GM15510 (cell line): Measurements from ENCODE around the gene AARSD1.

Experiments used
- POLR2A ChIP-seq: IDR thresholded peaks from 3 replicates; pipeline ENCODE4 v1.6.1; 2011; ENCODE audit warnings: borderline replicate concordance; ENCODE audit not compliant: insufficient read length; ENCODE audit errors: extremely low read depth

AARSD1 gene

DNA sequence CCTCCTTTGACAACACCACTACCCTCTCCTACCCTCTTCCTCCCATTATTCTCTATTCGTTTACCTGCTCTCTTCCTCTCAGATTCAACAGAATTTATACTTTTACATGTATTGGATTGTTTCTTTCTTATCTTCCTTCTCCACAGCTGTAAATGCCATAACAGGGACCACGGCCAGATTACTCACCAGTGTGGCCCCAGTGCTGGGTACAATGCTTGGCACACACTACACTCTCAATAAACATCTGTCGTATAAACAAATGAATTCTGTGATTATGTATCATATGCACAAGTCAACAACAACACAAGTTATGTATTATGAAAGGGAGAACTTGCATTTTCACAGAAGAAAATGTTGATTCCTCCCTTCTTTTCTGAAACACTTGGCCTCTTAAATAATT is 20.0 kb downstream of the AARSD1 start:
- TF ChIP-seq POLR2A, result no peak

DNA sequence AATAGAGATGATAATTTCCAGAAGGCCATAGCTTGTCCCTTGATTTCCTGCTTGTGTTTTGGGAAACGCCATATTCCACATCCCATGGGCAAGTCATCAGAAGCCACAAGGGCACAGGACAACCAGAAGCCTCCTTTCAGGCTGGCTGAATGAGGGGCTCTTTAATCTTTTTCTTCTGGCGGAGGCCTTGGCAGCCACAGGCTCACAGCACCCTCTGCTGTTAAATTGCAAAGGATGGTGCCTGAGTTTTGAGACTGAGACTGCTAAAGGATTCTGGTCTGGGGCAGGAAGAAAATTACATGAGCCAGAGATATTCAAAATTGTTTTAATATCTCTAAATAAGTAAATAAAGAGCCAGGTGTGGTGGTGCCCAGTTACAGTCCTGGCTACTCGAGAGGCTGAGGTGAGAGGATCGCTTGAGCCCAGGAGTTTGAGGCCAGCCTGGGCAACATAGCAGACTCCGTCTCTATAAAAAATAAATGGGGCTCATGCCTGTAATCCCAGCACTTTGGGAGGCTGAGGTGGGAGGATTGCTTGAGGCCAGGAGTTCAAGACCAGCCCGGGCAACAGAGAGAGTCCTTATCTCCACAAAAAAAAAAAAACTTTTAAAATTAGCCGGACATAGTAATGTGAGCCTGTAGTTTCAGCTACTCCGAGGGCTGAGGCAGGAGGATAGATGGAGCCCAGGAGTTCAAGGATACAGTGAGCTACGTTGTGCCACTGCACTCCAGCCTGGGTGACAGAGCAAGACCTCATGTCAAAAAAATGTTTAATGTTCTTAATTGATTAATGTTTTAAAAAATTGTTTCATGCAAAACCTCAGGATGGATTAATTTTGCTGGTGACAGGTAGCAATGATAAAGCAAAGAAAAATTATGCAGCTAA is 26.3 kb downstream of the AARSD1 start:
- TF ChIP-seq POLR2A, result no peak

DNA sequence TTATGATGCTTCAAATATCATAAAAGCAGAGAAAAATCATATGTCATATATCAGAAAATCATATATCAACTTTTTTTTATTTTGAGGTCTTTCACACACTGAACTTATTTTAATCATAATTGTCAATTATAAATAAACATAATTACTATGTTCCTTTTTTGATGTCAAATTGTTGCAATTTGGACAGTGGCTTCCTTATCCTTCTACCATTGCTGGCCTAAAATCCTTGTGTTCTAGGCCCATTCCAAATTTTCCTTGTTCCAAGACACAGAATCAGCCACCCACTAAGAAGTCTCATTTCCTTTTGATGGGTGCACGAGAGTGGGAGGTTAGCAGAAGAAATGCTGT is 34.8 kb downstream of the AARSD1 start:
- no peak for TF ChIP-seq POLR2A

GRCh38 chr17:42928714-42929496 is 35.3 kb downstream of the AARSD1 start:
- no peak for TF ChIP-seq POLR2A

DNA sequence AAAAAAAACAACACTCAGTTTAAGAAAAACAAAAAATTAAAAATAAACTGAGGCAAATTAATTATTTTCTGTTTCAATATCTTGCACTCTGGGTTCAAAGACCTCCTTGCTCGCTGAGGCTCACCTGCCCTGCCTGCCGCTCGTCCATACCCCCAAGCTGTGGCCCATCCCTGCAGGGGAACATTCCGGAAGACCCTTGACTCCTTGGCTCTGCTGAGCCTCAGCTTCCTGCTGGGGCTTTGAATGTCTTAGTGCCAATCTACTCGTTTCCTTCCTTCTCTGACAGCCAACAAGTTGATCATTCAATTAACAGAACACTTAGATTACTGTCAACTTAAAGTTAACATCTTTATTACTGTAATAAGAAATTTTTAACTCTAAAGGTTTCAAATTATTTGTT is 39.4 kb downstream of the AARSD1 start:
- TF ChIP-seq POLR2A, result no peak

DNA sequence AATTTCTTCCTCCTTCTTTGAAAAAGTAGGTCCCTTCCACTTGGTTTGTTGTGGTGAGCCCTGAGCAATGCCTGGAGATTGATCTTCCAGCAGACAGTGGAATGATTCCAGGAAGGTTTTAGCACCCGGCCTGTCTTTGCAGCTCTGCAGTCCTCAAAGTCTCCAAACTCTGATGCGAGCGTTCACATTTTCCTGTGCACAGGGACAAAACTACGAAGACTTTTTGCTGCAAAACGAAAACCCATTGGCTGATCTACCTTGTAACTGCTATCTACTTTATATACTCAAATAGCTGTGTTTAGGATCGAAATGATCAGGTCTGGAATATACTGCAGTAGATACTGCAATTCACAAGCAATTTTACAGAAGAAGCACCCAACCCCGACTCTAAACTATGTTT is 42.0 kb downstream of the AARSD1 start:
- TF ChIP-seq POLR2A, result no peak

DNA sequence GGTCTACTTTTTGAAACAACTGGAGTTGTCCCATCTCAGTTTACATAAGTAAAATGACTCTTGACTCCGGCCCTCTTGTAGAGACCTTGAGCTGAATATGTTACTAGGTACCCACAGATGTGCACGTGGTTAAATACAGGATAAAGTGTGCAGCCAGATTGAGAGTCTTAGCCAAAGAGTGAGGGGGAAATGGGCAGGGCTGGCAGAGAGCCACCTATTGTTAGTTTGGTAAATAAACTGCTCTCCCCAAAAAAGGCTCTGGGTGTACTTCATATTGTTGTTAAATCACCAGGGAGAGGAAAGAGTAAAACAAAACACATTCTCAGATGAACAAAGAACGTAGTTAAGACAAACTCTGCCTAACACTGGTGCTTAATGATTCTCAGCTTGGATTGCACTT is 43.3 kb downstream of the AARSD1 start:
- TF ChIP-seq POLR2A, result no peak

DNA sequence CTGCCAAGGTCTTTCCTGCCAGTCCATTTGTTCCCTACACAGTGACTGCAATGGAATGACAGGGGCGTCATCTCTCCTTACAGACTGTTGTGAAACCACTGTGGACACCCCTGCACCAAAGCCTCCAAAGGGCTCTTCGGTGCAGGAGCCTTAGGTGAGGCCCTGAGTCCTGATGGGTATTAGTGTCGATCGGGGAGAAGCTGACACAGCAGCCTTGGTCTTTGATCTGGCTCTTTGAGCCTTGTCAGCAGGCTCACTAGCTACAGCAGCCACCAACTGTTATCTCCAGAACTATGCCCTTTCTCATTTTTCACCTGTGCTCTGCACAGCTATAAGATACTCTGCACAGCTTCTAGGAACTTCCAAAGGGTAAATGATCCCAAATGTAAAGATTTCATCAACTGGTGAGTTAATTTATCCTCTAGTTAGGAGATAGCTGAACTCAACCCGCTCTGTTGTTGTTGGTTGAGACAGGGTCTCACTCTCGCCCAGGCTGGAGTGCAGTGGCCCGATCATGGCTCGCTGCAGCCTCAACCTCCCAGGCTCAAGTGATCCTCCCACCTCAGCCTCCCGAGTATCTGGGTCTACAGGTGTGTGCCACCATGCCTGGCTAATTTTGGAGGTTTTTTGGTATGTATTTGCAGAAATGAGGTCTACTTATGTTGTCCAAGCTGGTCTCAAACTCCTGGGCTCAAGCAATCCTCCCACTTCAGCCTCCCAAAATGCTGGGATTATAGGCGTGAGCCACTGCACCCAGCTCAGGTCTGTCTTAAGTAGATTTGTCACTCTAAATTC is 44.0 kb downstream of the AARSD1 start:
- no peak for TF ChIP-seq POLR2A

DNA sequence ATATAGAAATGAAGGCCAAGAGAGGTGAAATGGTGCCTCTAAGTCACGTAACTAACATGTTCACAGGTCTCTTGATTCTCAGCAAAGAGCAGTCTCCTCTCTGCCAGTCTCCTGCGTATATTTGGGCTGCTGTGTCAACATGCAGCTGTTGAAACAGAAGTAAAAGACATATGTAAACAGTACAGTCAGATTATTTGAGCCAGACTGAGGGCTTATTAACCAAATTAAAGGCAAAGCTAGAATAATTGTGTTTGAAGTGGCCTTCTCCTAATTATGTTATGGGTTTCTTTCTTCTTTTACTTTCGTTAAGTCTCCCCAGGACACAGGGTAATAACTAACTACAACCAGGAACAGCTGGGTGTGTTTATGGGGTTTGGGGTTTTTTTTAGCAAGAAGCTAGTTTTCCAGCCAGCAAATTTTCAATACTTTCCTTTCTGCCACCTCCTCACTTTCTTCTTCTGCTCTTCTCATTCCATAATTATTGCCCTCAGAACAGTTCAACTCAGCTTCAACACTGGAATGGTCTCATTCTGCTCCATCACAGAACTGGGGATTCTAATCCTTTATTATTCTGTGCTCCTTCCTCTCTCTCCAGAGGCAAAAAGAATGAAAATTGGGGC is 45.2 kb downstream of the AARSD1 start:
- no peak for TF ChIP-seq POLR2A

DNA sequence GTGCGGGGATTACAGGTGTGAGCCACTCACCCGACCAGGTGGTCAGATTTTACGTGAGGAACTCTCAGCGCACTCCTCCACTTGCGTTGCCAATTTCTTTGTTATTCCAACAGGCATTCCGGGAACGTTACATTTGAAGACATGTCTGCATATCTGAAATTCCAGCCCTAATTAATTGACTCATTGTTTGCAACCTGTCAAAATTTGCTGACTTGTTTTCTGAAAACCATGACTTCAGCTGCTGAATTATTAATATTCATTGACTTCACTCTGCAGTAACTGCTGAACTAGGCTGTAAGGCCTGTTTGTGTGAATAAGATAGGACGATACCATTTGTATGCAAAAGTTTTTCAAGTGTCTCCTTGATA is 47.0 kb downstream of the AARSD1 start:
- no peak for TF ChIP-seq POLR2A

GRCh38 chr17:42913981-42914617 is 50.2 kb downstream of the AARSD1 start:
- no peak for TF ChIP-seq POLR2A

DNA sequence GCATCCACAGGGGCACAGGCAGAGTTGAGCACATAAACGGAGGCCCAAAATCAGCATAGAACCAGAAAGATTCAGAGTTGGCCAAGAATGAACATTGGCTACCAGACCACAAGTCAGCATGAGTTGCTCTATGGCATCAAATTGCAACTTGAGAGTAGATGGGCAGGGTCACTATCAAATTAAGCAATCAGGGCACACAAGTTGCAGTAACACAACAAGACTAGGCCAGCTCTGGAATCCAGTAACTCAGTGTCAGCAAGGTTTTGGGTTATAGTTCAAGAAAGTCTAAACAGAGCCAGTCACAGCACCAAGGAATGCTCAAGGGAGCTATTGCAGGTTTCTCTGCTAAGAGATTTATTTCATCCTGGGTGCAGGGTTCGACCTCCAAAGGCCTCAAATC is 50.7 kb downstream of the AARSD1 start:
- no peak for TF ChIP-seq POLR2A

- TF ChIP-seq POLR2A, result no peak
These were observed 55.2 kb downstream of the AARSD1 start for GRCh38 chr17:42908872-42909700.
